Measurements from ENCODE around the gene ANGEL2. TPM values are rescaled to one million over a fixed set of nuclear protein-coding genes. Genes with fewer than 3 reads are reported as not detected.

ANGEL2 gene
- total and polyA plus RNA-seq, 2 of the 13 experiments (the other 11 are each of a cell fraction or from before 2014, with no cell fraction given) = 12.3 to 25.4 TPM

GRCh38 chr1:212958175-212958574 is 57.5 kb downstream of the ANGEL2 start:
- ChIA-PET CTCF (ENCODE audit: low intra/inter-chr PET ratio, low total read pairs) (no interaction called here), POLR2A (no interaction called here)
- H3K4me2 ChIP-seq (ENCODE audit: low read depth, low read length) = no peak overlapping the region
- FAIRE-seq (no peak), ATAC-seq (no peak), DNase-seq (ENCODE audit: low spot score) (no peak)
- BruUV-seq (replicated peaks) = no TSS peak
- TF ChIP-seq DMAP1 (CRISPR knock-in tag; IDR thresholded peaks at IDR 0.05) = no peak
- TF ChIP-seq ZBTB33 (CRISPR knock-in tag; IDR thresholded peaks at IDR 0.05) = 0 out of 2 replicates have a peak, but pooled peaks have one; percentile 12
- no peak for TF ChIP-seq MAF1 (CRISPR knock-in tag; IDR thresholded peaks at IDR 0.05; ENCODE audit: borderline replicate concordance)
- TF ChIP-seq E2F1 (CRISPR knock-in tag; IDR thresholded peaks at IDR 0.05) = no peak
- TF ChIP-seq ZSCAN9 (CRISPR knock-in tag; IDR thresholded peaks at IDR 0.05; ENCODE audit: borderline replicate concordance) = no peak
- TF ChIP-seq KLF15 (CRISPR knock-in tag; IDR thresholded peaks at IDR 0.05; ENCODE audit: borderline replicate concordance) = no peak
- no peak for TF ChIP-seq RXRA (CRISPR knock-in tag; IDR thresholded peaks at IDR 0.05)
- no peak for TF ChIP-seq ZNF460 (CRISPR knock-in tag; IDR thresholded peaks at IDR 0.05; ENCODE audit: borderline replicate concordance)
- TF ChIP-seq HHEX (CRISPR knock-in tag; IDR thresholded peaks at IDR 0.05) = no peak
- no peak for TF ChIP-seq ZNF292 (CRISPR knock-in tag; IDR thresholded peaks at IDR 0.05; ENCODE audit: borderline replicate concordance, low read depth)
- TF ChIP-seq RBM39 (IDR thresholded peaks at IDR 0.05; ENCODE audit: low read depth, low read length, poor library complexity, severe bottlenecking) = no peak
- no peak for TF ChIP-seq STAG1 (CRISPR knock-in tag; IDR thresholded peaks at IDR 0.05)
- 0 out of 2 replicates have a peak, but pooled peaks have one; percentile 22 for TF ChIP-seq ATF7 (IDR thresholded peaks at IDR 0.05)
- no peak for TF ChIP-seq ATF7 (CRISPR knock-in tag; IDR thresholded peaks at IDR 0.05)
- H3K79me2 ChIP-seq (ENCODE audit: insufficient read depth, low read length) = no peaks in the 10 kb centered on the region
- in situ Hi-C loops (cut with HindIII; ENCODE audit: extremely low pct_ligation_motif_present, low pct_unique_long_range_greater_than_20kb) (no loop called here), intact Hi-C loops (cut with micrococcal nuclease; ENCODE audit: unreplicated experiment) (no loop called here)
- no peak overlapping the region for H2AFZ ChIP-seq (ENCODE audit: low read length)
- no peaks in the 10 kb centered on the region for H3K27me3 ChIP-seq (ENCODE audit: control insufficient read depth in 1 of 2, insufficient read depth in 2 of 2, low read length in 2 of 2)
- no peak overlapping the region for H3K4me3 ChIP-seq (replicated peaks in 1 of 3; ENCODE audit: insufficient read depth in 1 of 3, low read depth in 2 of 3, low read length in 3 of 3)
- H3K4me1 ChIP-seq (ENCODE audit: insufficient read depth, low read length) = no peaks in the 10 kb centered on the region
- no peak overlapping the region for H3K27ac ChIP-seq (ENCODE audit: extremely low read length, insufficient read depth, low read length)
- no peaks in the 10 kb centered on the region for H4K20me1 ChIP-seq (ENCODE audit: insufficient read depth, low read length)
- H3K9me3 ChIP-seq (ENCODE audit: low read length) = no peaks in the 10 kb centered on the region
- 94% methylated on average over 6 of the region's 10 CpGs for WGBS (ENCODE audit: low lambda C conversion rate)
- no peaks in the 10 kb centered on the region for H3K36me3 ChIP-seq (replicated peaks in 1 of 2; ENCODE audit: control insufficient read depth in 1 of 2, insufficient read depth in 2 of 2, low read length in 2 of 2)
- H3K9ac ChIP-seq (ENCODE audit: insufficient read depth, low read depth, low read length) = no peak overlapping the region

Data from HepG2 (cell line).